ENCODE results near the gene ZNF786. TPM values are rescaled to one million over a fixed set of nuclear protein-coding genes. Genes with fewer than 3 reads are reported as not detected.
A peak's percentile ranks its signal among the peaks of the same experiment; 100 is the strongest.

The ZNF786 gene
- total and polyA plus RNA-seq, 9 of the 15 experiments (the other 6 are each of a cell fraction or from before 2014, with no cell fraction given) = 0.31 to 5.4 (median 3.0) TPM

DNA sequence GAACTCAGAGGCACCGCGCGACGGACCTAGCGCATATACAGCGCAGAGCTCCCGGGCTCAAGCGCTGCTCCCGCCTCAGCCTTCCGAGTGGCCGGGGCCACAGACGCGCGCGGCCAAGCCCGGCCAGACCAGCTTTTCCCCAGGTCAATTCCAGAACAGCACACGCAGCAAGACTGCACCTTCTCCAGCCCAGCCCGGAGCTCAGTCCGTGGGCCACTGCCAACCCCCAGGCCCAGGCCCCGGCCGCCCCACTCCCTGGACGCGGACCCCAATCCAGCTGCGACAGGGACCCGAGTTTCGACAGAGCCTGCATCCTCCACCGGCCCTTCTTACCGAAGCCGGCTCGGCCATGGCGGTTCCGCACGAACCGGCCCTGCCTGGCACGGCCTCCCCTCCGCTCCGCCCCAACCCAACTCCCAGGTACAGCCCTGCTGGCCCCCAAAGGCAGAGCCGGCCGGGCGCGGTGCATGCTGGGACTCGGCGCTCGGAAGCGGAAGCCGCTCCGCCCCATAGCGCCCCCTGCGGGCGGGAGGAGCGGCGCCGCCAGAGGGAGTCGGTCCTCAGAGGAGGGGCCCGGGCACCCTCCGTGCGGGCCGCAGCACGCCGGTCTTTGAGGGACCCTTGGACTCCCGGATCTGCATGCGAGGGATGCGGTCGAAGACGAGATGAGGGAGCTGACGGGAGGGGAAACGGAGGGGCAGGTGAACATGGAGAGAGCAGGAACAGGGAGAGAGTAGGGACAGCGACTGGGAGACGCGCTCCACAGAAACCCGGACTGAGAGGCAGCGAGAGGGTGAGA, 35.5 kb upstream of the ZNF786 start, which contains the start of gene ZNF425 (continued):
- TF ChIP-seq, protein P1, sequence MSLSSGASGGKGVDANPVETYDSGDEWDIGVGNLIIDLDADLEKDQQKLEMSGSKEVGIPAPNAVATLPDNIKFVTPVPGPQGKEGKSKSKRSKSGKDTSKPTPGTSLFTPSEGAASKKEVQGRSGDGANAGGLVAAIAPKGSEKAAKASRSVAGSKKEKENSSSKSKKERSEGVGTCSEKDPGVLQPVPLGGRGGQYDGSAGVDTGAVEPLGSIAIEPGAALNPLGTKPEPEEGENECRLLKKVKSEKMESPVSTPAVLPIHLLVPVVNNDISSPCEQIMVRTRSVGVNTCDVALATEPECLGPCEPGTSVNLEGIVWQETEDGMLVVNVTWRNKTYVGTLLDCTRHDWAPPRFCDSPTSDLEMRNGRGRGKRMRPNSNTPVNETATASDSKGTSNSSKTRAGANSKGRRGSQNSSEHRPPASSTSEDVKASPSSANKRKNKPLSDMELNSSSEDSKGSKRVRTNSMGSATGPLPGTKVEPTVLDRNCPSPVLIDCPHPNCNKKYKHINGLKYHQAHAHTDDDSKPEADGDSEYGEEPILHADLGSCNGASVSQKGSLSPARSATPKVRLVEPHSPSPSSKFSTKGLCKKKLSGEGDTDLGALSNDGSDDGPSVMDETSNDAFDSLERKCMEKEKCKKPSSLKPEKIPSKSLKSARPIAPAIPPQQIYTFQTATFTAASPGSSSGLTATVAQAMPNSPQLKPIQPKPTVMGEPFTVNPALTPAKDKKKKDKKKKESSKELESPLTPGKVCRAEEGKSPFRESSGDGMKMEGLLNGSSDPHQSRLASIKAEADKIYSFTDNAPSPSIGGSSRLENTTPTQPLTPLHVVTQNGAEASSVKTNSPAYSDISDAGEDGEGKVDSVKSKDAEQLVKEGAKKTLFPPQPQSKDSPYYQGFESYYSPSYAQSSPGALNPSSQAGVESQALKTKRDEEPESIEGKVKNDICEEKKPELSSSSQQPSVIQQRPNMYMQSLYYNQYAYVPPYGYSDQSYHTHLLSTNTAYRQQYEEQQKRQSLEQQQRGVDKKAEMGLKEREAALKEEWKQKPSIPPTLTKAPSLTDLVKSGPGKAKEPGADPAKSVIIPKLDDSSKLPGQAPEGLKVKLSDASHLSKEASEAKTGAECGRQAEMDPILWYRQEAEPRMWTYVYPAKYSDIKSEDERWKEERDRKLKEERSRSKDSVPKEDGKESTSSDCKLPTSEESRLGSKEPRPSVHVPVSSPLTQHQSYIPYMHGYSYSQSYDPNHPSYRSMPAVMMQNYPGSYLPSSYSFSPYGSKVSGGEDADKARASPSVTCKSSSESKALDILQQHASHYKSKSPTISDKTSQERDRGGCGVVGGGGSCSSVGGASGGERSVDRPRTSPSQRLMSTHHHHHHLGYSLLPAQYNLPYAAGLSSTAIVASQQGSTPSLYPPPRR (CRISPR knock-in tag; IDR thresholded peaks at IDR 0.05; ENCODE audit: borderline replicate concordance) = peak; percentile 99
- TF ChIP-seq POU5F1 (IDR thresholded peaks at IDR 0.05; ENCODE audit: borderline replicate concordance, low read depth, low read length, partially characterized antibody) = no peak
- TF ChIP-seq ZNF12 (CRISPR knock-in tag; IDR thresholded peaks at IDR 0.05) = no peak; the same call in 1 of the 2 replicates
- TF ChIP-seq MAFK (IDR thresholded peaks at IDR 0.05; ENCODE audit: low read length) = no peak; the same call in 1 of the 2 replicates
- peak; percentile 94 for TF ChIP-seq SMAD4 (CRISPR knock-in tag; conservative IDR thresholded peaks at IDR 0.05)
- TF ChIP-seq HMGN3 (IDR thresholded peaks at IDR 0.05; ENCODE audit: borderline replicate concordance, extremely low read depth, insufficient read length, low read depth, low read length) = peak; percentile 90
- TF ChIP-seq JUN (IDR thresholded peaks at IDR 0.05; ENCODE audit: borderline replicate concordance, low read depth, low read length) = 0 out of 2 replicates have a peak, but pooled peaks have one; percentile 23
- peak; percentile 97 for TF ChIP-seq JUN (CRISPR knock-in tag; IDR thresholded peaks at IDR 0.05; ENCODE audit: borderline replicate concordance)
- TF ChIP-seq NFE2 (IDR thresholded peaks at IDR 0.05; ENCODE audit: low read depth) = 0 out of 2 replicates have a peak, but pooled peaks have one; percentile 3
- peak; percentile 92 for TF ChIP-seq CCNT2 (IDR thresholded peaks at IDR 0.05; ENCODE audit: borderline replicate concordance, extremely low read depth, insufficient read length, low read depth, low read length)
- no peak for TF ChIP-seq HDGF (IDR thresholded peaks at IDR 0.05)
- TF ChIP-seq ERF (CRISPR knock-in tag; IDR thresholded peaks at IDR 0.05) = peak; percentile 92; the same call in 1 of the 2 replicates
- TF ChIP-seq, protein P2, sequence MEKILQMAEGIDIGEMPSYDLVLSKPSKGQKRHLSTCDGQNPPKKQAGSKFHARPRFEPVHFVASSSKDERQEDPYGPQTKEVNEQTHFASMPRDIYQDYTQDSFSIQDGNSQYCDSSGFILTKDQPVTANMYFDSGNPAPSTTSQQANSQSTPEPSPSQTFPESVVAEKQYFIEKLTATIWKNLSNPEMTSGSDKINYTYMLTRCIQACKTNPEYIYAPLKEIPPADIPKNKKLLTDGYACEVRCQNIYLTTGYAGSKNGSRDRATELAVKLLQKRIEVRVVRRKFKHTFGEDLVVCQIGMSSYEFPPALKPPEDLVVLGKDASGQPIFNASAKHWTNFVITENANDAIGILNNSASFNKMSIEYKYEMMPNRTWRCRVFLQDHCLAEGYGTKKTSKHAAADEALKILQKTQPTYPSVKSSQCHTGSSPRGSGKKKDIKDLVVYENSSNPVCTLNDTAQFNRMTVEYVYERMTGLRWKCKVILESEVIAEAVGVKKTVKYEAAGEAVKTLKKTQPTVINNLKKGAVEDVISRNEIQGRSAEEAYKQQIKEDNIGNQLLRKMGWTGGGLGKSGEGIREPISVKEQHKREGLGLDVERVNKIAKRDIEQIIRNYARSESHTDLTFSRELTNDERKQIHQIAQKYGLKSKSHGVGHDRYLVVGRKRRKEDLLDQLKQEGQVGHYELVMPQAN (IDR thresholded peaks at IDR 0.05; ENCODE audit: borderline replicate concordance) = peak; percentile 74
- TF ChIP-seq ESRRA (IDR thresholded peaks at IDR 0.05; ENCODE audit: borderline replicate concordance, low read depth) = peak; percentile 82; the same call in 1 of the 2 replicates
- TF ChIP-seq TEAD2 (tag; IDR thresholded peaks at IDR 0.05) = no peak
- TF ChIP-seq FOXA3 (CRISPR knock-in tag; conservative IDR thresholded peaks at IDR 0.05 in 1 of 2, IDR thresholded peaks at IDR 0.05 in 1 of 2) = peak in 1 of 2 experiments; percentile 73; a peak in 2 of 4 replicates
- TF ChIP-seq ZNF717 (CRISPR knock-in tag; IDR thresholded peaks at IDR 0.05) = peak; percentile 70; the same call in 1 of the 2 replicates
- TF ChIP-seq, protein P3, sequence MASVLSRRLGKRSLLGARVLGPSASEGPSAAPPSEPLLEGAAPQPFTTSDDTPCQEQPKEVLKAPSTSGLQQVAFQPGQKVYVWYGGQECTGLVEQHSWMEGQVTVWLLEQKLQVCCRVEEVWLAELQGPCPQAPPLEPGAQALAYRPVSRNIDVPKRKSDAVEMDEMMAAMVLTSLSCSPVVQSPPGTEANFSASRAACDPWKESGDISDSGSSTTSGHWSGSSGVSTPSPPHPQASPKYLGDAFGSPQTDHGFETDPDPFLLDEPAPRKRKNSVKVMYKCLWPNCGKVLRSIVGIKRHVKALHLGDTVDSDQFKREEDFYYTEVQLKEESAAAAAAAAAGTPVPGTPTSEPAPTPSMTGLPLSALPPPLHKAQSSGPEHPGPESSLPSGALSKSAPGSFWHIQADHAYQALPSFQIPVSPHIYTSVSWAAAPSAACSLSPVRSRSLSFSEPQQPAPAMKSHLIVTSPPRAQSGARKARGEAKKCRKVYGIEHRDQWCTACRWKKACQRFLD (CRISPR knock-in tag; IDR thresholded peaks at IDR 0.05) = peak; percentile 94
- TF ChIP-seq CBX1 (IDR thresholded peaks at IDR 0.05; ENCODE audit: low read depth) = peak; percentile 98
